ENCODE results near the gene TNFAIP2.

Gene TNFAIP2

DNA sequence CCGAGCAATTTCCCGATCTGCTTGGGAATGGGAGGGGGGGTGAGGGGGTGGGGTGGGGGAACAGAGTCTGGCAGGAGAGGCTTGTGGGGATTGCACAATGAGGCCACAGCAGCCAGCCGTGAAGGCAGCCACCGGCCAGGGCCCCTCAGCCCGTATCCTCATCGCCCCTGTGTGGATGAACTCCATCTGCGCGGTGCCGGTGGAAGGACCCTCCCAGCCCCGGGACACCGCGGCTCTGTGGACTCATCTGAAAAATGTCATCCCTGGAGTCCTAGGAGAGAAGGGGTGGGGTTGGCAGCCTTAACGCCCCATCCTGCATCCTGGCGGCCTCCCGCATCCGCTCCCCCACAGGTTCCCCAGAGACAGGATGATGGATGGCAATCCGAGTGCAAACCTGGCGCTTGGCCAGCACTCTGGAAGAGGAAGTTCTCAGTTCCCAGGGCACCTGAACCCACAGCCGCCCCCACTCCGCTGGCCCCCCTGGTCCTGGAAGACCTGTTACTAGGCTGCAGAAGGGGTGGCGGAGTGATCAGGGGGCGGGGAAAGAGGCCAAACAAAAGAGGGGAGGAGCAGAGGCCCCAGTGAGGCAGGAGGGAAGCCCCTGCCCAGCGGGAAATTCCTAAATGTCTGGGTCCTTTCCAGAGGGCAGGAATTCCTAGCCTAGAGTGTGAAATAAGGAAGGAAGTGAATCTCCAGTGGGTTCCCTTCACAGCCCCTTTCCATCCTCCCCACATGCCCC is 1.2 kb upstream of the TNFAIP2 start:
- no peak for DNase-seq (ENCODE audit: low read depth)

DNA sequence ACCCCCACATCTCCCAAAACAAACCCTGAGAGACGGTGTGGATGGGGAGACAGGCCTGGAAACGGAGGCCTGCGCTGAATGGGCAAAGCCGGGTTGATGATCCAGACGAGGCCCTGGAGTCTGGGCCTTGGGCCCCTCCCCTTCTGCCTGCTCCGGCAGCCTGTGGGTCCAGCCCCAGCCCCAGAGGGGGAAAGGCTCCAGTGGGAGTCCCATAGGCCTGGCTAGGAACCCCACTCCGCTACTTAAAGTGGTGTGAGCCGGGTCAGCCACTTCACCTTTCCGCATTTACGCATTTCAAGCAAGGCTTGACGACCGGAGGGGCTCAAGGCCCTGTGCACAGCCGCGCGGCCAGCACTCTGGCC is 695 bp upstream of the TNFAIP2 start:
- DNase-seq (ENCODE audit: low read depth), result no peak

- no peak for DNase-seq (ENCODE audit: low read depth)
Observed at GRCh38 chr14:103123634-103124500, 606 bp downstream of the TNFAIP2 start.

DNA sequence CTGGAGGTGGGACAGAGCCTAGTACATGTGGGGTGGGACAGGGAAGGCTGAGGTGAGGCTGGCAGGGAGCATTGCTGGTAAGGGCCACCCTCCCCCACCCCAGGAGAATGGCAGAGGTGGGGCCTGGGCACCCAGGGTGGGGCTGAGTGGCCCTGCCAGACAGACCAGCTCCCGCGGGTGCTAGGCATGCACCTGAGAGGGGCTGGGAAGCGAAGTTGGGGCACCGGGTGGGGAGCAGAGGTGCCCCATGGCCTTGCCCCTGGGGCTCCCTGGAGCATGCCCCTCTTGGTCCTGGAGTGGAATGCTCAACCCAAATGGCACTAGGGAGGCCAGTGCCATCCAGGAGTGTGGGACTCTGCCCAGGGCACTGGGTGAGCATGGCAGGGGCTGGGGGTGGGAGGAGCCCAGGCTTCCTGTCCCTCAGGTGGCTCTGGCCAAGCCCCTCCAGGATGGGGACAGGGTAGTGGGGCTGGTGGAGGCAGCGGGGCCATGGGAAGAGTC is 1.3 kb downstream of the TNFAIP2 start:
- no peak for DNase-seq (ENCODE audit: low read depth)

GRCh38 chr14:103125098-103126070 is 2.1 kb downstream of the TNFAIP2 start:
- DNase-seq (ENCODE audit: low read depth), result no peak

- no peak for DNase-seq (ENCODE audit: low read depth)
Observed at GRCh38 chr14:103126088-103126872, 3.0 kb downstream of the TNFAIP2 start.

- DNase-seq (ENCODE audit: low read depth), result no peak
Observed at GRCh38 chr14:103126873-103127304, 3.6 kb downstream of the TNFAIP2 start.

GRCh38 chr14:103127356-103127755 is 4.1 kb downstream of the TNFAIP2 start:
- DNase-seq (ENCODE audit: low read depth), result no peak

- DNase-seq (ENCODE audit: low read depth), result no peak
Observed at GRCh38 chr14:103127861-103128598, 4.8 kb downstream of the TNFAIP2 start.

DNA sequence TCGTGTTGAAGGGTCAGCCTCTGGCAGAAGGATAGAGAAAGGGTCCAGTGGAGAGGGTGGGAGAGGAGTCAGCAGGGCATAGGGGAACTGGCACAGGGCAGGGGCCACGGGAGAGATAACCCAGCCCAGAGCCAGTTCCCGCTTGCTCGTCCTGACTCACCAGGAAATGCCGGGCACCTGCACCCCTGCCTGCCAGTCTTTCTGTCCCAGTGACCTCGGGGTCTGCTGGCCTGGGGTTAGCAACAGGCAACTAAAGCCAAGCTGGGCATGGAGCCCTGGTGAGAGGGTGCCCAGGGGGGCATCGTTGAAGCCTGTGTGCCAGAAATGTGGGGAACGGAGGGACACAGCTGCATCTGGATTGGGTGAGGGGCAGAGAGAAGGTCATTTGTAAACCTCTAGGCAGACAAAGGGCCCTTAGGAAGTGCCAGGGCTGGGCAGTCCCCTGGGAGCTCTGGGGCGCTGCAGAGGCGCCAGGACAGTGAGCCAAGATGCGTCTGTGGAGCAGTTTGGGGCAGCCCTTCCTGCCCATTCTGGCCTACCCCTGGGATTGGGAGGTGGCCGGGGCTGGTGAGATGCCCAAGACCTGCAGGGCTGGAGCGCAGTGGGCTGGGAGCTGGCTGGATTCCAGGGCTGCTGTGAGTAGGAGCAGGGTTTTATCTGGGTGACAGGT is 5.5 kb downstream of the TNFAIP2 start:
- no peak for DNase-seq (ENCODE audit: low read depth)

GRCh38 chr14:103129301-103130016 is 6.2 kb downstream of the TNFAIP2 start:
- no peak for DNase-seq (ENCODE audit: low read depth)

GRCh38 chr14:103130017-103130764 is 6.9 kb downstream of the TNFAIP2 start:
- DNase-seq (ENCODE audit: low read depth), result no peak

DNA sequence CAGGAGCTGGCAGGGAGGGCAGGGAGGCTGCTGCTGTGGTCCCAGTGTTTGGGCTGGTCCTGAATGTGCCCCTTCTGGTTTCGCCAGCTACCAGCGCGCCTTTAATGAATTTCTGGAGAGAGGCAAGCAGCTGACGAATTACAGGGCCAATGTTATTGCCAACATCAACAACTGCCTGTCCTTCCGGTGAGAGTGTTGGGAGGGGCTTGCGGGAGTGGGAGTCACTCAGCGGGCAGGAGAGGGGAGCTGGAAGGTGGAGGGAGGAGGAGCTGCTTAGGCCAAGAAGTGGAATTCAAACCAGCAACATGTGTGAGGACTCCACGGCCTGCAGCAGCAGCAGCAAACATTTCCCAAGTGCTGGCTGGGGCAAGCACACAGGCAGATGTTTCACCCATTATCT is 7.7 kb downstream of the TNFAIP2 start:
- DNase-seq (ENCODE audit: low read depth), result no peak

DNA sequence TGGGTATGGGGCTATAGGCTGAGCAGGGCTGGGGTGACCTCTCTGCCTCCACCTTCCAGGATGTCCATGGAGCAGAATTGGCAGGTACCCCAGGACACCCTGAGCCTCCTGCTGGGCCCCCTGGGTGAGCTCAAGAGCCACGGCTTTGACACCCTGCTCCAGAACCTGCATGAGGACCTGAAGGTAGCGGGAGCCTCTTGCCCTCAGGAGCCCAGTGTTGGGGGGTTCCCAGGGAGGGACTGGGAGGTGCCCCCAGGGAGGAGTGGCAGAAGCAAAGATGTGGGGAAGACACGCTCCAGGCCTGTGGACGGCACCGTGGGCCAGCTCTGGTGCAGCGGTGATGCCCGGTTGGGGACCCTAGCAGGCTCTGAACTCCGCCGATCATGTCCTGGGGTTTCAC is 8.3 kb downstream of the TNFAIP2 start:
- no peak for DNase-seq (ENCODE audit: low read depth)

DNA sequence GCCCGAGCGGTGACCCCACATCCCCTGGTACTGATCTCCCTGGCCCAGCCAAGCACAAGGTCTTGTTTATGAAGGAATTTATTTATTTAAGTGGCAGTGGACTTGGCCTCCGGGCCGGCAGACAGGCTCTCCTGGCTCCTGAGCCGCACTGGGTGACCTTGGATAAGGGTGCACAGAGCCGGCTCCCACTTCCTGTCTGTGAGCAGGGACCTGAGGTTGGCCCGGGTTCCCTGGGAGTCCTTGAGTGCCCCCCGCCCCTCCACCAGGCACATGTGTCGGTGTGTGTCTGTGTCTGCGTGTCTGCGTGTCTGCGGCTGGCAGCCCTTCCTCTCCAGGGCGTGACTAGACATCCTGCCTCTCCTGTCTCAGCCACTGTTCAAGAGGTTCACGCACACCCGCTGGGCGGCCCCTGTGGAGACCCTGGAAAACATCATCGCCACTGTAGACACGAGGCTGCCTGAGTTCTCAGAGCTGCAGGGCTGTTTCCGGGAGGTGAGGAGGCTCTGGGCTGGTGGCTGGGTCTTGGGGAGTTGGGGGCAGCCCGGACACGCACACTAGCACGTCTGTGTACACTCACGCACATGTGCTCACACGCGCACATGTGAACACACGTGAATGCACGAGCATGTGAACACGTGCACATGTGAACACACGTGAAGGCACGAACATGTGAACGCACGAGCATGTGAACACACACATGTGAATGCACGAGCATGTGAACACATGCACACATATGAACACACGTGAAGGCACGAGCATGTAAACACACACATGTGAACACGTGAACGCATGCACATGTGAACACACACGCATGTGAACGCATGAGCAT is 9.3 kb downstream of the TNFAIP2 start:
- DNase-seq (ENCODE audit: low read depth), result no peak

DNA sequence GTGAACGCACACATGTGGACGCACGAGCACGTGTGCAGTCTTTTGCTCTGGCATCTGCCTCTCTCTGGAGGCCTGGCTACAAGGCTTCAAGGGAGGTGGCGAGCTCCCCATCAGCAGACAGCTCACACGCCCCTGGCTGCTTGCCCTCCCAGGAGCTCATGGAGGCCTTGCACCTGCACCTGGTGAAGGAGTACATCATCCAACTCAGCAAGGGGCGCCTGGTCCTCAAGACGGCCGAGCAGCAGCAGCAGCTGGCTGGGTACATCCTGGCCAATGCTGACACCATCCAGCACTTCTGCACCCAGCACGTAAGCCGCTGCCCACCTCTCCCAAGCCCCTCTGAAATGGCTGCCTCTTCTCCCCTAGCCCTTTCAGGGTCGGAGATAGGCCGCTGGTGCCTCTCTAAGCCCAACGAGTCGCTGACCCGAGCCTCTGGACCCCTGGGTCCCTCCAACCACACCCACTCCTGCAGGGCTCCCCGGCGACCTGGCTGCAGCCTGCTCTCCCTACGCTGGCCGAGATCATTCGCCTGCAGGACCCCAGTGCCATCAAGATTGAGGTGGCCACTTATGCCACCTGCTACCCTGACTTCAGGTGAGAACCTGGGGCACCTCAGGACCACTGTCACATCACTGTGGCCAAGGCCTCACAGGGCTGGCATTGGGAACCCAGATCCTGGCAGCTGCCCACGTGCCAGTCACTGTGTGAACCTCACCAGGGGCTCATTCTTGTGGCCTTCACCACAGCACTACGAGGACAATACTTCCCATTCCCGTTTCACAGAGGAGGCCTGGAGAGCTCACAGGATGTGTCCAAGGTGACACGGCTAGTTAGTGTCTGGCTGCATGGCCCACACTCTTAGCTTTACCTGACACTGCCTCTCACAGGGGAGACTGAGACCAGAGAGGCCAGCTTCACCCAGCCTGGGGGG is 10.2 kb downstream of the TNFAIP2 start:
- no peak for DNase-seq (ENCODE audit: low read depth)
